ENCODE results near the gene SLC26A4.
"Not testable (repeated sequence)": the region's sequence is repeated elsewhere in the genome, so short reads cannot be mapped to it uniquely, and the experiment has no call there.

The SLC26A4 gene

DNA sequence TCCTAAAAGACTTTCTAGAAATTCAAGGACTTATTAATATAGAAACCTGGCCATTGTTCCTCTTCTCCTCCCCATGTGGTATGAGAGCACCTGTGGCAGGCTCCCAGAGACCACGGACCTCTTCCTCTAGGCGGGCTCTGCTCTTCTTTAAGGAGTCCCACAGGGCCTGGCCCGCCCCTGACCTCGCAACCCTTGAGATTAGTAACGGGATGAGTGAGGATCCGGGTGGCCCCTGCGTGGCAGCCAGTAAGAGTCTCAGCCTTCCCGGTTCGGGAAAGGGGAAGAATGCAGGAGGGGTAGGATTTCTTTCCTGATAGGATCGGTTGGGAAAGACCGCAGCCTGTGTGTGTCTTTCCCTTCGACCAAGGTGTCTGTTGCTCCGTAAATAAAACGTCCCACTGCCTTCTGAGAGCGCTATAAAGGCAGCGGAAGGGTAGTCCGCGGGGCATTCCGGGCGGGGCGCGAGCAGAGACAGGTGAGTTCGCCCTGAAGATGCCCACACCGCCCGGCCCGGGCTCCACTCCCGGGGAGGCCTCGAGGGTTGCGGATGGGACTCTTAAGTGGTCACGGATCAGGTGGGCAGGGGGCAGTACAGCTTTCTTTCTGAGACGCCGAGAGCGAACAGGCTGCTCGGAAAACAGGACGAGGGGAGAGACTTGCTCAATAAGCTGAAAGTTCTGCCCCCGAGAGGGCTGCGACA is at the start of gene SLC26A4:
Gene SLC26A4, plus strand, starts transcription at position 448 of the 700 bp plus-strand sequence. CDS start 814 bp downstream, outside the sequence.
- peak; percentile 37 to 58 for DNase-seq (ENCODE audit: low read depth in 2 of 2)

- DNase-seq (ENCODE audit: low read depth in 2 of 2): no peak
Measured at GRCh38 chr7:107613439-107613838, 47.2 kb upstream of the SLC26A4 start.

DNA sequence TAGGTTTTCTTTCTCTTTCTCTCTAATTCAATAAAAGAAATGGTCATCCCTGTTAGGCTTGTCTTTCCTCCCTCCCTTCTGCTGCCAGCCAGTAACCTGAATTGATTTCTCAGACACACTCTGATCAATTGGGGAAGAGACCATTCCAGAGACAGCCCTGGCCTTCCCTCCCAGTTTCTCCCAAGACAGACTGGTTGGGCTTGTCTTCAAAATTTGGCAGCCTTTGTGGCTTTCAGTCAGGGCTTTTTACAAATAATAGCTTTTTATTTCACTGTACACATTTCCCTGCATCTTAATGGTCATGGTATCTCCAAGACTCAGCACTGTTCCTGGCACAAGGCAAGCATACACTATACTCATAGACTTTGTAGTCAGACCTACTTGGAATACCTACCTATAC is 46.7 kb upstream of the SLC26A4 start:
- DNase-seq (ENCODE audit: low read depth in 2 of 2): no peak

DNA sequence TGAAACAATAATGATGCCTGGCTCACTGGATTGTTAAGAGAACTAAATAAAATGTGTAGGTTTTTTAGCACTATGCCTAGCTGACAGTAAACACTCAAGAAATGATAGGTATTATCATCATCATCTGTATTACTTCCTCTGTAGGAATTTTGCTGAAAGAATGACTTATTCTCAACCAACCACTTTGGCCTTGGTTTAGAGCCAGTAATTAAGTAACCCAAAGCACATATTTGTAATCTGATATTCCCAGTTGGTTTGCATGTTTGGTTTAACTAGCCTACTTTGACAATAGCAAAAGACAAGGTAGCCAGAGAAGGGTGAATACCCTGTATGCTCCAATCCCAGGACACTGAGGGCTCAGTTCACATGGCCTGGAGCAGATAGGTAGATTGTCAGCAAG is 46.2 kb upstream of the SLC26A4 start:
- DNase-seq (ENCODE audit: low read depth in 2 of 2): no peak

- no peak for DNase-seq (ENCODE audit: low read depth in 2 of 2)
Measured at GRCh38 chr7:107615910-107616680, 44.5 kb upstream of the SLC26A4 start.

- DNase-seq (ENCODE audit: low read depth in 2 of 2): no peak
Measured at GRCh38 chr7:107622429-107622828, 38.2 kb upstream of the SLC26A4 start.

DNA sequence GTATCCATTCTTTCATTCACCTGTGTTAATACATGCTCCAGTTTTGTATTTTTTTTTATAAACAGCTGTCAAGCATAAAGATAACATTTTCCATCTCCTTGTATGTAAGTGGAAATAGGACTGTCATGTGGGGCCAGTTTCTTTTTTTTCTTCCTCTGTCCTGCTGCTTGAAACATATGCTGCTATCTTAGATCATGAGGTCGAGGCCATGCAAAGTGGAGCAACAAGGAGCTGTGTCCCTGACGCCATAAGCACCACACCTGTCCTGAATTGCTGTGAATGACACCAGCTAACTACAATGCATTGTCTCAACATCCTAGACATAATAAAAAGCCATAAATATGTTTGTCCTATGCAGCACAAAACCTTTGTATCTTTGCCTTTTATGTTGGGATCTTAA is 37.7 kb upstream of the SLC26A4 start:
- no peak for DNase-seq (ENCODE audit: low read depth in 2 of 2)

- no peak for DNase-seq (ENCODE audit: low read depth in 2 of 2)
Measured at GRCh38 chr7:107627002-107627401, 33.6 kb upstream of the SLC26A4 start.

GRCh38 chr7:107628461-107629064 is 32.1 kb upstream of the SLC26A4 start:
- DNase-seq (ENCODE audit: low read depth in 2 of 2): no peak

GRCh38 chr7:107630342-107630741 is 30.3 kb upstream of the SLC26A4 start:
- DNase-seq (ENCODE audit: low read depth in 2 of 2): no peak

GRCh38 chr7:107631588-107632491 is 28.8 kb upstream of the SLC26A4 start:
- no peak for DNase-seq (ENCODE audit: low read depth in 2 of 2)

- no peak for DNase-seq (ENCODE audit: low read depth in 2 of 2)
Measured at GRCh38 chr7:107632492-107632865, 28.1 kb upstream of the SLC26A4 start.

DNA sequence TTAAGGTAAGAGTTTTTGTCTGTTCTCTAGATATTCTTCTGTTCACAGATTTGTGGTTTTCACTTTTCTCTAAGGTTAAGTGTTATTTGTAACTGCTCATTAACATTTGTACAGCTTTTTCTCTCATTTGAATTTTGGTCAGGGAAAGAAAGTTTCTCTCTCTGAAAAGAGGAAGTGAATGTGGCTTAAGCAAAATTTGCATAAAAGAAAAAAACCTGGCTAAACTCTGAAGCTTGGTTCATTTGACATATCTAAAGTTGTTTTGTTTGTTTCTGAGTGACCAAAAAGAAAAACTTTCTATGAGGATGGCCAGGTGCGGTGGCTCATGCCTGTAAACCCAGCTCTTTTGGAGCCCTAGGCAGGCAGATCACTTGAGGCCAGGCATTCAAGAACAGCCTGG is 22.0 kb upstream of the SLC26A4 start:
- no peak for DNase-seq (ENCODE audit: low read depth in 2 of 2)

- DNase-seq (ENCODE audit: low read depth in 2 of 2): not testable (repeated sequence)
Measured at GRCh38 chr7:107639070-107639469, 21.6 kb upstream of the SLC26A4 start.

- no peak for DNase-seq (ENCODE audit: low read depth in 2 of 2)
Measured at GRCh38 chr7:107641676-107642075, 19.0 kb upstream of the SLC26A4 start.

GRCh38 chr7:107642501-107642900 is 18.1 kb upstream of the SLC26A4 start:
- no peak for DNase-seq (ENCODE audit: low read depth in 2 of 2)

DNA sequence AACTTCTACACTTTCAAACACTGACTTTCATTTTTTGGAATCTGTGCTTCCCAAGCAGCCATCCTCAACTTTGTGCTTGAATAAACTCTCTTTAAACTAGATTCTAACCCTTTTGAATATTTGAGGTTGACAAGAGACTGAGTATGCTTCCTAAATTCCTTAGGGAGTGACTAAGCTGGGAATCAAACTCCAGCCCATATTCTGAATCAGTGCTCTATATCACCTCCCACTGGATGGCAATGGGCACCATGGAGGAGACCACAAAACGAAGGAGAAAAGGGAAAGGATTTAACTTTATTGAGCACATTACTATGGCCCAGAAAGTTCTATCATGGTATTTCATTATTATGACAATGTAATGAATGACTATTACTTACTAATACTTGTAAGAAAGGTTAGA is 17.2 kb upstream of the SLC26A4 start:
- no peak for DNase-seq (ENCODE audit: low read depth in 2 of 2)

- DNase-seq (ENCODE audit: low read depth in 2 of 2): no peak
Measured at GRCh38 chr7:107643938-107644308, 16.7 kb upstream of the SLC26A4 start.

GRCh38 chr7:107644309-107644974 is 16.2 kb upstream of the SLC26A4 start:
- no peak for DNase-seq (ENCODE audit: low read depth in 2 of 2)

DNA sequence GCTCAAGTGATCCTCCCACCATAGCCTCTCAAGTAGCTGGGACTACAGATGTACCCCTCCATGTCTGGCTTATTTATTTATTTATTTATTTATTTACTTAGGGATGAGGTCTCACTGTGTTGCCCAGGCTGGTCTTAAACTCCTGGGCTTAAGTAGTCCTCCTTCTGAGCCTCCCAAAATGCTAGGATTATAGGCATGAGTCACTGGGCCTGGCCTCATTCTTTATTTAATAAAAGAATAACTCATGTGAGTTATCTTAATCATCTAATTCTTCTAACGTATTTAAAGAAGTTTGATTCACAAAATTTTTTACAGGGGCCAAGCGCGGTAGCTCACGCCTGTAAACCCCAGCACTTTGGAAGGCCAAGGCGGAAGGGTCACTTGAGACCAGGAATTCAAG is 8.0 kb upstream of the SLC26A4 start:
- no peak for DNase-seq (ENCODE audit: low read depth in 2 of 2)

GRCh38 chr7:107658467-107658866 is 2.2 kb upstream of the SLC26A4 start:
- no peak for DNase-seq (ENCODE audit: low read depth in 2 of 2)
